Measurements from ENCODE around the gene PRLR.

PRLR gene

GRCh38 chr5:35009657-35010056 lies 220.6 kb downstream of the PRLR start:
- in situ Hi-C loops (cut with HindIII; ENCODE audit: low sequenced_read_pairs), result no loop called here

- in situ Hi-C loops (cut with HindIII; ENCODE audit: low sequenced_read_pairs), result no loop called here
Observed at GRCh38 chr5:35009019-35009418, 221.3 kb downstream of the PRLR start.

DNA sequence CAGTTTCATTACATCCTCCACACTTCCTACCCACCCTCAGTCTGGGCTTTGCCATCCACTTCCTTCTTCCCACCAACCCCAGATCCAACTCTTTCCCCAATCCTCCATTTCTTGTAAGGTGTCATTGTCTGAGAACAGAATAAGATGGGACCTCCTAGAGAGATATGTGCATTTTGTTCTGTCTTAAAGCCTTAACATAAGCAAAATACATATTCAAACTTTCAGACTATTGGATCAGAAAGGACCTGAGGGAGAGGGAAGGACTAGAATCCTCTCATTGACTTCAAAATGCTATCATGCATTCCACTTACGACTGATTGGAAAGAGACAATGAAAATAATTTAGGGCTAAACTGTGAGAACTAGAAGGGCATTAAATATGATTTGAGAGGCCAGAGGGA lies 225.5 kb downstream of the PRLR start:
- in situ Hi-C loops (cut with HindIII; ENCODE audit: low sequenced_read_pairs), result no loop called here

- in situ Hi-C loops (cut with HindIII; ENCODE audit: low sequenced_read_pairs), result no loop called here
Observed at GRCh38 chr5:35004200-35004599, 226.1 kb downstream of the PRLR start.

GRCh38 chr5:35003018-35003957 lies 227.0 kb downstream of the PRLR start:
- in situ Hi-C loops (cut with HindIII; ENCODE audit: low sequenced_read_pairs), result no loop called here

DNA sequence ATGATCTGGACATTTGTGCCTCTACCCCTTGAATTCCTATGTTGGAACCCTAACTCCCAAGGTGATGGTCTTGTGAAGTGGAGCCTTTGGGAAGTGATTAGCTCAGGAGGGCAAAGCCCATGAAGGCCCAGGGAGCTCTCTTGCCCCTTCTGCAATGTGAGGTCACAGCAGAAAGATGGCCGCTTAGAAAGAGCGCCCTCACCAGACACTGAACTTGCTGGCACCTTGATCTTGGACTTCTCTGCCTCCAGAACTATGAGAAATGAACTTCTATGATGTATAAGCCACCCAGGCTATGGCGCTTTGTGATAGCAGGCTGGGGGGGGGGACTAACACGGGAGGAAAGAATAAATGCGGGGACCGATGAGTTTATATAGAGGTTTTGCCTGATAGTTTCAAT lies 227.8 kb downstream of the PRLR start:
- in situ Hi-C loops (cut with HindIII; ENCODE audit: low sequenced_read_pairs), result no loop called here

DNA sequence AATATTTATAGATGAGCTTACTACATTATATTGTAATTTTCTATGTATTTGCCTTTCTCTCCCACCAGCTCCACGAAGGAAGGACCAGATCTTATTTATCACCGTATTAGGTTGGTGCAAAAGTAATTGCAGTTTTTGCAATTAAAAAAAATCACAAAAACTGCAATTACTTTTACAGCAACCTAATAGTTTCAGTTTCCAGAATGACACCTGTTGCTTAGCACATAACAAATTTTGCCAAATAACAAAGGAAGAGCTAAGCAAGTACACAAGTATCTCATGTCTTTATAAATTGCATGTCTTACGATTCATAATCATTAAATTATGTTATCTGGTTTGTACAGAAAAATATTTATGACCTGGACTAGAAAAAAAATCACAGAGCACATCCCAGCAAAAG lies 228.4 kb downstream of the PRLR start:
- in situ Hi-C loops (cut with HindIII; ENCODE audit: low sequenced_read_pairs), result no loop called here
